ENCODE data around the gene LDB2. TPM values are rescaled to one million over a fixed set of nuclear protein-coding genes. Genes with fewer than 3 reads are reported as not detected.

The LDB2 gene
- total and polyA plus RNA-seq, 2 donors (not counting 1 experiment from before 2014, with no cell fraction given) = not detected

DNA sequence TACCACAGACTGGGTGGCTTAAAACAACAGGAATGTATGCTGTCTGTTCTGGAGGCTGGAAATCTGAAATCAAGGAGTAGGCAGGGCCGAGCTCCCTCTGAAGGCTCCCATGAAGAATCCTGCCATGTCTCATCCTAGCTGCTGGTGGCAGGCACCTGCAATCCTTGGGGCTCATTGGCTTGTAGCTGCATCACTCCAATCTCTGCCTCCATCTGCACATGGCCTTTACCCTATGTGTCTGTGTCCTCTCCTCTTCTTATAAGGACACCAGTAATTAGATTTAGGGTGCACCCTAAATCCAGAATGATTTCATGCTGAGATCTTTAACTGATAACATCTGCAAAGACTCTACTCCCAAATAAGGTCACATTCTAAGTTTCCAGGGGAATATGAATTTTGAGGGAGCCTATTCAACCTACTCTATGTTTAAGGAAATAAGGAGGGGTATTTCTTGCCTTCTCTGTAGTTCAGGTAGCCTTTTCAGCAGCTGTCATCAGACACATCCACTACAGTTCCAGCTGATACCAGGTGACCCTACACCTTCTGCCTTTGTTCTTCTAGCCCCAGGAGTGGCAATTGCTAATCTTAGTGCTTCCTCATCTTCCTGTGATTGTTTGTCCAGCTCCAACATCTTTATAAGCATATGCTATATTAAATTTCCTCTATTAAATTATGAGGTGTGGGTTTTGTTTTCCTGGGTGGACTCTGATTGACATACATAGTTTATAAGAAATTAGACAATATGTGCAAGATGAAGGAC is 377.1 kb downstream of the LDB2 start:
- ChIA-PET CTCF (no interaction called here), POLR2A (no interaction called here)
- Mint-ChIP-seq H3K27ac (no peak overlapping the region), H3K9me3 (ENCODE audit: insufficient read depth) (no peaks in the 10 kb centered on the region), H3K4me3 (no peak overlapping the region), H3K27me3 (no peaks in the 10 kb centered on the region), H3K4me1 (no peaks in the 10 kb centered on the region)
- H3K27me3 ChIP-seq (replicated peaks in 1 of 4; ENCODE audit: control extremely low read depth in 1 of 4, control insufficient read depth in 3 of 4, insufficient read depth in 4 of 4, low read length in 3 of 4) = peaks cover 0 to 3% (median 0%) of the 10 kb centered on the region in 4 experiments
- H3K79me2 ChIP-seq (ENCODE audit: control insufficient read depth, insufficient read depth, low read length) = no peaks in the 10 kb centered on the region
- 86% methylated on average over 1 of the region's 1 CpG for WGBS (ENCODE audit: insufficient coverage)
- no peak overlapping the region for H3K4me2 ChIP-seq (replicated peaks; ENCODE audit: low read depth, low read length, poor library complexity, severe bottlenecking)
- H2AFZ ChIP-seq (ENCODE audit: insufficient read depth, low read depth, low read length, poor library complexity, severe bottlenecking) = no peak overlapping the region
- ATAC-seq (ENCODE audit: low read depth) (no peak), DNase-seq (no peak)
- H3K9ac ChIP-seq (ENCODE audit: low read length) = no peak overlapping the region
- H4K20me1 ChIP-seq (ENCODE audit: control insufficient read depth, insufficient read depth, low read length, poor library complexity, severe bottlenecking) = no peaks in the 10 kb centered on the region
- intact Hi-C loops (cut with micrococcal nuclease) = no loop called here
- H3K27ac ChIP-seq (ENCODE audit: low read length in 2 of 2) = no peak overlapping the region
- H3K4me1 ChIP-seq (ENCODE audit: control insufficient read depth in 2 of 2, insufficient read depth in 2 of 2, low read length in 2 of 2) = no peaks in the 10 kb centered on the region
- no peaks in the 10 kb centered on the region for H3K36me3 ChIP-seq (replicated peaks in 1 of 2; ENCODE audit: control extremely low read depth in 1 of 2, control insufficient read depth in 1 of 2, extremely low read depth in 1 of 2, insufficient read depth in 2 of 2, low read length in 1 of 2)
- H3K4me3 ChIP-seq (ENCODE audit: control extremely low read depth in 1 of 5, extremely low read depth in 1 of 5, insufficient read depth in 1 of 5, low read depth in 2 of 5, low read length in 4 of 5) = no peak overlapping the region
- no peaks in the 10 kb centered on the region for H3K9me3 ChIP-seq (ENCODE audit: control extremely low read depth in 1 of 3, control insufficient read depth in 2 of 3, insufficient read depth in 1 of 3, low read length in 2 of 3)
- TF ChIP-seq, protein P1, sequence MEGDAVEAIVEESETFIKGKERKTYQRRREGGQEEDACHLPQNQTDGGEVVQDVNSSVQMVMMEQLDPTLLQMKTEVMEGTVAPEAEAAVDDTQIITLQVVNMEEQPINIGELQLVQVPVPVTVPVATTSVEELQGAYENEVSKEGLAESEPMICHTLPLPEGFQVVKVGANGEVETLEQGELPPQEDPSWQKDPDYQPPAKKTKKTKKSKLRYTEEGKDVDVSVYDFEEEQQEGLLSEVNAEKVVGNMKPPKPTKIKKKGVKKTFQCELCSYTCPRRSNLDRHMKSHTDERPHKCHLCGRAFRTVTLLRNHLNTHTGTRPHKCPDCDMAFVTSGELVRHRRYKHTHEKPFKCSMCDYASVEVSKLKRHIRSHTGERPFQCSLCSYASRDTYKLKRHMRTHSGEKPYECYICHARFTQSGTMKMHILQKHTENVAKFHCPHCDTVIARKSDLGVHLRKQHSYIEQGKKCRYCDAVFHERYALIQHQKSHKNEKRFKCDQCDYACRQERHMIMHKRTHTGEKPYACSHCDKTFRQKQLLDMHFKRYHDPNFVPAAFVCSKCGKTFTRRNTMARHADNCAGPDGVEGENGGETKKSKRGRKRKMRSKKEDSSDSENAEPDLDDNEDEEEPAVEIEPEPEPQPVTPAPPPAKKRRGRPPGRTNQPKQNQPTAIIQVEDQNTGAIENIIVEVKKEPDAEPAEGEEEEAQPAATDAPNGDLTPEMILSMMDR (IDR thresholded peaks at IDR 0.05) = no peak

DNA sequence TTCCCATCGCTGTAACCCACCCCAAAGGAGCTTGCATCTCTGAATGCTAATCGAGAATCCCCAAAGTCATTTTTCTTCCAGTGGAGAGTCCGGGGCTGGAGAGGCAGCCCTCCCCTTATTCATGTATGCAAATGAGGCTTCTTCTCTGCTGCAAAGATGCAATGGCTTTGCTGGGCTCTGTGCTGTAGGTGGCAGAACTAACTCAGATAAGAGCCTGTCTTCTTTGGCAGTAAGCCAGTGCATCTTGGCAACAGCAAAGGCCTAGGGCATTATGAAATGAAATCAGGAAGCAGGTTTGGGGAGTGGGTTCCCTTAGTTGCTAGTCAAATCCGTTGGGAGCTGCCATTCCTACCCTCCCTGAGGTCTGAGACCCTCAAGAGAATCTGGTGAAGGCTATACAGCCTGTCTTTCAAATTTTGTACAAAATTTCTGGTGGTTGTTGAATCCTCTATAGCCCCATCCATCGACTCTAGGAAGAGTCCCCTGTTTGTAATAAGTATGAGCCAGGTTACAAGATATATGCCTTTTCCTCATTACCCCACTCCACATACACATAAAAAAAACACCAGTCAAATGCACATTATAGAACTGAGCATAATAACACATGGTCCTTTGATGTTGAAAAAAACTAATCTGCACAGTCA is 381.5 kb downstream of the LDB2 start:
- Histone ChIP-seq H3K9me3 (ENCODE audit: control extremely low read depth in 1 of 3, control insufficient read depth in 2 of 3, insufficient read depth in 1 of 3, low read length in 2 of 3) (no peaks in the 10 kb centered on the region), H4K20me1 (ENCODE audit: control insufficient read depth, insufficient read depth, low read length, poor library complexity, severe bottlenecking) (no peaks in the 10 kb centered on the region), H3K27ac (ENCODE audit: low read length in 2 of 2) (no peak overlapping the region), H3K36me3 (replicated peaks in 1 of 2; ENCODE audit: control extremely low read depth in 1 of 2, control insufficient read depth in 1 of 2, extremely low read depth in 1 of 2, insufficient read depth in 2 of 2, low read length in 1 of 2) (no peaks in the 10 kb centered on the region), H3K27me3 (replicated peaks in 1 of 4; ENCODE audit: control extremely low read depth in 1 of 4, control insufficient read depth in 3 of 4, insufficient read depth in 4 of 4, low read length in 3 of 4) (no peaks in the 10 kb centered on the region), H3K4me3 (ENCODE audit: control extremely low read depth in 1 of 5, extremely low read depth in 1 of 5, insufficient read depth in 1 of 5, low read depth in 2 of 5, low read length in 4 of 5) (no peak overlapping the region), H3K4me1 (ENCODE audit: control insufficient read depth in 2 of 2, insufficient read depth in 2 of 2, low read length in 2 of 2) (no peaks in the 10 kb centered on the region), H3K4me2 (replicated peaks; ENCODE audit: low read depth, low read length, poor library complexity, severe bottlenecking) (no peak overlapping the region), H3K79me2 (ENCODE audit: control insufficient read depth, insufficient read depth, low read length) (no peaks in the 10 kb centered on the region), H2AFZ (ENCODE audit: insufficient read depth, low read depth, low read length, poor library complexity, severe bottlenecking) (no peak overlapping the region), H3K9ac (ENCODE audit: low read length) (no peak overlapping the region)
- intact Hi-C loops (cut with micrococcal nuclease) = no loop called here
- POLR2A ChIA-PET = no interaction called here
- no peak for ATAC-seq (ENCODE audit: low read depth)
- no peak overlapping the region for H3K4me3 Mint-ChIP-seq
- H3K27me3 Mint-ChIP-seq = no peaks in the 10 kb centered on the region
- TF ChIP-seq, protein P1 (IDR thresholded peaks at IDR 0.05) = no peak
- no peak for TF ChIP-seq EZH2 (IDR thresholded peaks at IDR 0.05; ENCODE audit: borderline replicate concordance, insufficient read depth, low read depth, low read length, poor library complexity, severe bottlenecking)
- H3K27ac Mint-ChIP-seq = no peak overlapping the region
- WGBS (ENCODE audit: insufficient coverage) = no CpG with 5 or more reads among the region's 5 CpGs
- CTCF ChIA-PET = no interaction called here
- no peaks in the 10 kb centered on the region for H3K4me1 Mint-ChIP-seq
- no peaks in the 10 kb centered on the region for H3K9me3 Mint-ChIP-seq (ENCODE audit: insufficient read depth)
- DNase-seq = no peak
